Activated naive CD4-positive, alpha-beta T cell treated with anti-CD3 and anti-CD28 coated beads for 36 hours (primary cell): ENCODE results near the gene EXOC6. TPM values are rescaled to one million over a fixed set of nuclear protein-coding genes. Genes with fewer than 3 reads are reported as not detected.

Experiments
- CTCF ChIA-PET: fragments of 350-600 bp; sonication (Branson Sonifier 250); formaldehyde crosslinking; loops from one replicate; lab custom pipeline; 2021; ENCODE audit warnings: antibody characterized with exemption; lab: Charles Lee
- DNase-seq: peaks from one replicate; pipeline ENCODE4 v3.0.0-alpha.2; 2020
- H3K27ac Mint-ChIP-seq: one replicate; pipeline ENCODE4 v1.8.0; 2021; ENCODE audit warnings: mild to moderate bottlenecking, mixed read lengths
- H3K27me3 Mint-ChIP-seq: one replicate; pipeline ENCODE4 v1.8.0; 2021; ENCODE audit warnings: low read depth, mixed read lengths
- H3K36me3 Mint-ChIP-seq: one replicate; pipeline ENCODE4 v1.8.0; 2021; ENCODE audit warnings: low read depth, mixed read lengths
- H3K4me1 Mint-ChIP-seq: one replicate; pipeline ENCODE4 v1.8.0; 2021; ENCODE audit warnings: low read depth, mixed read lengths
- H3K4me3 Mint-ChIP-seq: one replicate; pipeline ENCODE4 v1.8.0; 2021; ENCODE audit warnings: mild to moderate bottlenecking, moderate library complexity, mixed read lengths
- H3K9me3 Mint-ChIP-seq: one replicate; pipeline ENCODE4 v1.8.0; 2021; ENCODE audit warnings: mixed read lengths
- intact Hi-C: fragments of 100-400 bp; cut with micrococcal nuclease; formaldehyde crosslinking; loops from one replicate; pipeline ENCODE4 v1.15.1; 2023
- total RNA-seq, 2 experiments: library from RNA; stranded (reverse); gene quantifications; one replicate each; pipeline ENCODE4 v1.2.3, GENCODE V29; 2021

EXOC6 gene
- total RNA-seq, 2 experiments from 2014 or later = 7.6 to 9.3 TPM

DNA sequence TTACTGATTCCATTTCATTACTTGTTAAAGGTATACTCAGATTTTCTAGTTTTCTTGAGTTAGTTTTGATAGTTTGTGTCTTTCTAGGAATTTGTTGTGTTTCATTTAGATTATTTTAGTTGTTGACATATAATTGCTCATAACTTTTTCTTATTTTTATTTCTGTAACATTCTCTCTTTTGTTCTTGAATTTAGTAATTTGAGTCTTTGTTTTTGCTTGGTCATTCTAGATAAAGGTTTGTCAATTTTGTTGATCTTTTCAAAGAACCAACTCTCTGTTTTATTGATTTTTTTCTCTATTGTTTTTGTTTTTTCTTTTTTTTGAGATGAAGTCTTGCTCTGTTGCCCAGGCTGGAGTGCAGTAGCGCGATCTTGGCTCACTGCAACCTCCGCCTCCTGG is 7.2 kb downstream of the EXOC6 start:
- Mint-ChIP-seq H3K4me3 (no peak overlapping the region), H3K27me3 (no peaks in the 10 kb centered on the region)

DNA sequence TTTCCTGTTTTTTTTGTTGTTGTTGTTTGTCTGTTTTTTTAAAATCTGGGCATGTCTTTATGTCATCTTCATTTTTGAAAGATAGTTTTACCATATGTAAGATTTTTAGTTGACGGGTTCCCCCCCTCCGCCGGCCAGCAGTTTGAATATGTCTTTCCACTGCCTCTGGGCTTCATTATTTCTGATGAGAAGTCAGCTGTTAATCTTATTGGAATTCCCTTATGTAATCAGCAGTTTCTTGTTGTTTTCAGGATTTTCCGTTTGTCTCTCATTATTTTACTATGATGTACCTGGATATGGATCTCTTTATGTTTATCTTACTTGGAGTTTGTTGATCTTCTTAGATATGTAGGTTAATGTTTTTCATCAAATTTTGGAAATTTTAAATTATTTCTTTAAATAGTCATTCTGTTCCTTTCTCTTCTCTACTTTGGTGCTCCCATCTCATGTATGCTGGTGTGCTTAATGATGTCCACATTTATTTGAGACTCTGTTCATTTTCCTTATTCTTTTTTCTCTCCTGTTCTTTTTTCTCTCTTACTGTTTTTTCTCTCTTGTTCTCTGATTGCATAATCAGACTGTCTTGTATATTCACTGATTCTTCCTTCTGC is 9.7 kb downstream of the EXOC6 start:
- intact Hi-C loops = no loop called here
- H3K27me3 Mint-ChIP-seq = no peaks in the 10 kb centered on the region
- no peak for DNase-seq
- H3K27ac Mint-ChIP-seq = no peak overlapping the region
- peaks cover 24% of the 10 kb centered on the region for H3K9me3 Mint-ChIP-seq
- CTCF ChIA-PET = no interaction called here
- peaks cover 20% of the 10 kb centered on the region for H3K4me1 Mint-ChIP-seq
- no peak overlapping the region for H3K4me3 Mint-ChIP-seq
- H3K36me3 Mint-ChIP-seq = peaks cover 19% of the 10 kb centered on the region

More for the DNA sequence above, 7.2 kb downstream of the EXOC6 start:
- Mint-ChIP-seq H3K4me1 (peaks cover 21% of the 10 kb centered on the region), H3K36me3 (peaks cover 19% of the 10 kb centered on the region), H3K27ac (no peak overlapping the region), H3K9me3 (peaks cover 24% of the 10 kb centered on the region)
- CTCF ChIA-PET = interaction anchor here (0.8 to 1.3 kb wide), 2 partner anchors 12 to 16 kb away, joined by 3 to 6 read pairs; no protein-coding TSS in a partner anchor
- intact Hi-C loops = no loop called here
- DNase-seq = no peak

DNA sequence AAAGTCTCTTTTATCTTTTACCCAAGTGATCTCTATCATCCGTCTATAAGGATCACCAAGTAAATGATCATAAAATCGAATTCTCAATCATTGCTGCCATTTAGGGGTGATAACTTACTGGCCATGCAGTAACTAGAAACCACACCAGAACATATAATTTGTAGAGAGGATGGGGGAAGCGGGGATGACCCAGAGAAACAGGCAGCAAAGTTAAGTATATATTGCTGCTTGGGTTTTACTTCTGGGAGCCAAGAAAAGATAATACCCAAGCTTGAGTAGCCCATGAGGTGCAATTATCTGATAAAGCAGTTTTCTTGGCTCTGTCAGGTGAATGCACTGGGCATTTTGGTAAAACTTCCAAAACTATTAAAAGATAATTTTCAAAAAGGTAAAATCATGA is 18.9 kb downstream of the EXOC6 start:
- Mint-ChIP-seq H3K4me1 (peaks cover 5% of the 10 kb centered on the region), H3K36me3 (no peaks in the 10 kb centered on the region), H3K27me3 (no peaks in the 10 kb centered on the region), H3K4me3 (no peak overlapping the region), H3K9me3 (no peaks in the 10 kb centered on the region), H3K27ac (no peak overlapping the region)
- DNase-seq = no peak
- intact Hi-C loops = no loop called here
- CTCF ChIA-PET = interaction anchor here (1.1 to 2.0 kb wide), 4 partner anchors 9 to 25 kb away, joined by 3 to 6 read pairs (median 6); no protein-coding TSS in a partner anchor

DNA sequence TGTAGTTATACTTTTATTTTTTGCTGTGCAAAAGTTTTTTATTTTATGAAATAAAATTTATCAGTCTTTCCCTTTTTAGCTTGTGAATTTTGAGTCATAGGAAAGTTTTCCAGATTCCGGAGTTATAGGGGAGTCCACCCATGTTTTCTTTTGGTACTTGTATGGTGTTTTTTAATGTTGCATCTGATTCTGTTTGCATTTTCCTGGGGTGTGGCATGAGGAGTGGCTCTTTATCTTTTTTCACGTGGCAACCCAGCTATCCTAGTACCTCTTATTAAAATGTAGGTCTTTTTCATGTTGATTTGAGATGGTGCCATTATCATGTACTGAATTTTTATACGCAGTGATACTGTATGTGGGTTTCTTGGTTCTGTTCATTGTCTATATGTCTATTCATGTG is 19.7 kb downstream of the EXOC6 start:
- CTCF ChIA-PET = interaction anchor here (1.2 to 2.0 kb wide), 3 partner anchors 9 to 25 kb away, joined by 5 to 6 read pairs (median 6); no protein-coding TSS in a partner anchor
- Mint-ChIP-seq H3K27ac (no peak overlapping the region), H3K4me1 (peaks cover 11% of the 10 kb centered on the region), H3K36me3 (no peaks in the 10 kb centered on the region), H3K9me3 (no peaks in the 10 kb centered on the region), H3K27me3 (no peaks in the 10 kb centered on the region), H3K4me3 (no peak overlapping the region)
- intact Hi-C loops = no loop called here
- no peak for DNase-seq

DNA sequence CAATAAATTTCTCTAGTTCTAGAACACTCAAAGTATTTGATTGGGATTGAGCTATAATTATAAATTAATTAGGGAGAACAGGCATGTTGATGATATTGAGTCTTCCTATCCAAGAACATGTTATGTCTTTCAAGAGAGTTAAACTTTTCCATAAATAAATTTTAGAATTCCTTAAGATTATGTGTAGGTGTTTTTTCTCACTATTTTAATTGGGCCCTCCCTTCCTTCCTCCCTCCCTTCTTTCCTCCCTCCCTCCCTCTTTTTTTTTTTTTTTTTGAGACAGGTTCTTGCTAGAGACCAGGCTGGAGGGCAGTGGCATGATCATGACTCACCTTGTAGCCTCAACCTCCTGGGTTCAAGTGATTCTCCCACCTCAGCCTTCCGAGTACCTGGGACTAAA is 20.2 kb downstream of the EXOC6 start:
- Mint-ChIP-seq H3K27ac (no peak overlapping the region), H3K4me1 (peaks cover 14% of the 10 kb centered on the region), H3K9me3 (no peaks in the 10 kb centered on the region), H3K27me3 (no peaks in the 10 kb centered on the region), H3K36me3 (no peaks in the 10 kb centered on the region), H3K4me3 (no peak overlapping the region)
- intact Hi-C loops = no loop called here
- CTCF ChIA-PET = interaction anchor here (0.6 to 2.0 kb wide), 5 partner anchors 8 to 46 kb away, joined by 4 to 6 read pairs (median 5); no protein-coding TSS in a partner anchor
- no peak for DNase-seq

DNA sequence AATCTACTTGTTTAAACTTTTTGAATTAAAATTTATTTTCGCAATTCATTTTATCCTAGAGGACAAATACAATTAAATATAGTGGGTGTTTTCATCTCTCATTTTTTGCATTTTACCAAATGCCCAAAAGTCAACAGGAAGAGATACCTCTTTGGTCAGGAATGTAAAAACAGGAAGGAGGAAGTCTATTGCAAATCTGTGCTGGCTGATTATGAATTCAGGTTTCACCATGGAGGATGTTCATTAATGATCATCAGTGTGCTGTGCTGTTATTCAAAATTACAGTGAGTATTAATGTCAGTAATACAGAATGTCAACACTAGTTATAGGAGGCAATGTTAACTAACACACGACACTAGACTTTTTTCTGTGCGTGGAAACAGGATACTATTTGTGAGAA is 24.7 kb downstream of the EXOC6 start:
- Mint-ChIP-seq H3K9me3 (no peaks in the 10 kb centered on the region), H3K4me1 (peaks cover 30% of the 10 kb centered on the region), H3K27ac (no peak overlapping the region), H3K36me3 (no peaks in the 10 kb centered on the region), H3K27me3 (no peaks in the 10 kb centered on the region), H3K4me3 (no peak overlapping the region)
- no peak for DNase-seq
- CTCF ChIA-PET = no interaction called here
- intact Hi-C loops = no loop called here

DNA sequence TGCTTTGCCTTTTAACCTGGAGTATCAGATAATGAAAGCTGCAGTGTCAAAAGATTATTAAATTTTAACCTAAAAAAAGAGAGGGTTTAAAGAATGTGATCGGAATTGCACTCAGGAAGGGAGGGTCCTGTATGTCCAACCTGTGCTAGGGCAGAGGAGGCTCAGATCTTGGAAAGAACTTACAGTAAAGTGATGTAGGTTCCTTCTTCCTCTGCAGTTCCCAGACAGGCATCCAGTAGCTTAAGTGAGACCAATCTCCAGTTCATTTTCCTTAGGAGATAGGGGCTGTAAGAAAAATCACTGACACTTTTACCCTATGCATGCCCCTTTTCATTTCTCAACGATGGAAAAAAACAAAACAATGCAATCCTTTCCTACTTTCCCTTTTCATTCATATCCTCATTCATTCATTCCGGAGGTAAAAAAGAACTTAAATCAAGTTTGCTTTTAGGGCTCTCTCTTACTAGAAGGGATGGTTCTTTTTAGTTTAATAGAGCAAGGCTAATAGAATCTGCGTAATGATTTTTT is 28.3 kb downstream of the EXOC6 start:
- Mint-ChIP-seq H3K36me3 (no peaks in the 10 kb centered on the region), H3K4me1 (peaks cover 27% of the 10 kb centered on the region), H3K9me3 (no peaks in the 10 kb centered on the region), H3K4me3 (no peak overlapping the region), H3K27ac (no peak overlapping the region), H3K27me3 (no peaks in the 10 kb centered on the region)
- CTCF ChIA-PET = interaction anchor here (0.6 to 2.0 kb wide), 8 partner anchors 8 to 632 kb away, joined by 3 to 9 read pairs (median 5); no protein-coding TSS in a partner anchor
- DNase-seq = no peak
- intact Hi-C loops = no loop called here

DNA sequence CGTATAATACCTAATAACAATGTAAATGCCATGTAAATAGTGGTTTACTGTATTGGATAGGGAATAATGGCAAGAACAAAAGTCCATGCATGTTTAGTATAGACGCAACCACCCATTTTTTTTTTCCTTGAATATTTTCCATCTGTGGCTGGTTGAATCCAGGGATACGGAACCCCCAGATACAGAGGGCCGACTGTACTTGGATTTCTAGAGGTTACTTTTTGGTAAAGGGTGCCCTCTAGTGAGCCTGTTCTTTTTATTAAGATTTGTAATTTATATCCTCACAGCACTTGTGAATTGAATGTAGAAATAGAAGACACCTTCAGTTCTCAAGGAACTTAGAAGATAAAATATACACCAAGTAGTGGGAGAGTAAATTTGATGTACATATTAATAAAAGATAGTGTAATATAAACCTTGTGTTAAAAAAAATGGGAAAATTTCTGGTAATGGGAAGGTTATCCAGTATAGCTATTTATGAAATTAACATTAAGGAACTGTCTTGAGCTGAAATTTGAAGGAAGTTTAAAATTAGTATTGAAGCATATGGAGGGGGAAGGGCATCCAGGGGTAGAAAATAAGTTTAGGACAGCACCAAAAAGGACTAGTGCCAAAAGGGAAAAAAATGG is 32.0 kb downstream of the EXOC6 start:
- H3K27ac Mint-ChIP-seq = no peak overlapping the region
- no peak overlapping the region for H3K4me3 Mint-ChIP-seq
- CTCF ChIA-PET = interaction anchor here (0.6 to 1.5 kb wide), 10 partner anchors 30 to 408 kb away, joined by 3 to 19 read pairs (median 4); no protein-coding TSS in a partner anchor
- no peaks in the 10 kb centered on the region for H3K27me3 Mint-ChIP-seq
- no peaks in the 10 kb centered on the region for H3K9me3 Mint-ChIP-seq
- no peak for DNase-seq
- no peaks in the 10 kb centered on the region for H3K36me3 Mint-ChIP-seq
- intact Hi-C loops = loop anchor here (1.0 kb wide), 2 partner anchors 37 to 363 kb away; no protein-coding TSS in a partner anchor
- peaks cover 18% of the 10 kb centered on the region for H3K4me1 Mint-ChIP-seq

DNA sequence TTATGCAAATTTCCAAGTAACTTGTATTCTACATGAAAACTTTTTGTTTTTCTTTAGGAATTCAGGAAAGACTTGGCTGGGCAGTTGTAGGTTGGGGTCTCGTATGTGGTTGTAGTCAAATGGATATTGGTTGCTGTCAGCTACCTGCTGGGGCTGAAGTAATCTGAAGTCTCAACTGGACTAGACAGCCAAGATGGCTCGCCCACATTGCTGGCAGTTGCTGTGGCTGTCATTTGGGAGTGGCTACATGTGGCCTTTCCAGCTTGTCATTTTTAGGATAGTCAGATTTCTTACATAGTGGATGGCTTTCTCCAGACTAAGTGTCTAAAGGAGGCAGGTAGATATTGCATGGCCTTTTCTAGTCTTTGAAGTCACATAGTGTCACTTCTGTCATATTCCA is 32.6 kb downstream of the EXOC6 start:
- Mint-ChIP-seq H3K4me3 (no peak overlapping the region), H3K27ac (no peak overlapping the region), H3K4me1 (peaks cover 18% of the 10 kb centered on the region), H3K9me3 (no peaks in the 10 kb centered on the region), H3K27me3 (no peaks in the 10 kb centered on the region), H3K36me3 (no peaks in the 10 kb centered on the region)
- intact Hi-C loops = loop anchor here (1.0 kb wide), 2 partner anchors 38 to 364 kb away; no protein-coding TSS in a partner anchor
- CTCF ChIA-PET = interaction anchor here (0.7 to 1.5 kb wide), 9 partner anchors 30 to 407 kb away, joined by 3 to 19 read pairs (median 3); no protein-coding TSS in a partner anchor
- no peak for DNase-seq

DNA sequence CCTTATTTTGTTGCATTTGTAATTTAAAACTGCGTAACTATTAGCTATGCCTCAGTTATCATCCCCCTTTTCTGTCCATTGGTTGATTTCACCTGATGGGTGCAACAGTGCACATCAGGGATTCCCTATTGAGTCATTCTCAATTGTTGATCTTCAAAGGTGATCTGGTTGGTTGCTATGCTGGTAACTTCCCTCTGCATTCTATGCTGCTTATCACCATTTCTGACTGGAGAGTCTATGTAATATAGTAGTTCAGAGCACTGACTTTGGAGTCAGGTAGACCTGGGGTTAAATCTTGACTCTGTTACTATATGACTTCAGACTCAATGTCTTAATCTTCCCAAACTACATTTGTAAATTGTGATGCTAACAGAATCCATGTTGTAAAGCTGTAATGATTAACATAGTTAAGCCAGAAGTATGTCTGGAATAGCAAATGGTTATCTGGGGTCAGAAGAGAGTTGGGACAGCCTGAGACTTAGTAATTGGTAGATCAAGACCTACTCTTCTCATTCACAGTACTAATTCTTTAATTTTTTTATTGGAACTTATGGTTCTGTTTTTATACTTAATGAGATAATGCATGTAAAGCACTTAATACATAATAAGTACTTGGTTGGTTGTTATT is 38.1 kb downstream of the EXOC6 start:
- DNase-seq = no peak
- H3K27ac Mint-ChIP-seq = no peak overlapping the region
- H3K36me3 Mint-ChIP-seq = no peaks in the 10 kb centered on the region
- H3K27me3 Mint-ChIP-seq = no peaks in the 10 kb centered on the region
- H3K4me1 Mint-ChIP-seq = peaks cover 2% of the 10 kb centered on the region
- H3K9me3 Mint-ChIP-seq = no peaks in the 10 kb centered on the region
- intact Hi-C loops = no loop called here
- CTCF ChIA-PET = interaction anchor here (0.6 to 2.1 kb wide), 7 partner anchors 12 to 219 kb away, joined by 3 to 16 read pairs (median 5); no protein-coding TSS in a partner anchor
- no peak overlapping the region for H3K4me3 Mint-ChIP-seq

DNA sequence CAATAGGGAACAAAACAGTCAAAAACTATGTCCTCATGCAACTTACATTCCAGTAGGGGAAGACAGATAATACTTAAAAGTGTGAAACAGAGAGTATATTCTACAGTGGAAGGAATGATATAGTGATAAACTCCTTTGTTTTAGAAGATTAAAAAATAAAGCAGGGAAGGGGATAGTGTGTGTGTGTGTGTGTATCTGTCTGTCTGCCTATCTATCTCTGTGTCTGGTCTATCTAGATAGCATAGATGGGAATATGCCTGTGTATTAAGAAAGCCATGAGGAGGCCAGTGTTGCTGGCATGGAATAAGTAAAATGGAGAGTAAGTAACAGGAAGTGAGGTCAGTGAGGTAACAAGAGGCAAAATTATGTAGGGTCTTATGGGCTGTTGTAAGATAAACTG is 42.2 kb downstream of the EXOC6 start:
- CTCF ChIA-PET = interaction anchor here (1.0 to 1.1 kb wide), 2 partner anchors 12 to 115 kb away, joined by 3 read pairs; no protein-coding TSS in a partner anchor
- H3K9me3 Mint-ChIP-seq = no peaks in the 10 kb centered on the region
- peaks cover 3% of the 10 kb centered on the region for H3K36me3 Mint-ChIP-seq
- intact Hi-C loops = no loop called here
- DNase-seq = no peak
- H3K4me3 Mint-ChIP-seq = no peak overlapping the region
- no peaks in the 10 kb centered on the region for H3K27me3 Mint-ChIP-seq
- no peak overlapping the region for H3K27ac Mint-ChIP-seq
- H3K4me1 Mint-ChIP-seq = peaks cover 12% of the 10 kb centered on the region
